Esophagus squamous epithelium (tissue), 5 donors: Measurements from ENCODE around the gene STK35. TPM values are rescaled to one million over a fixed set of nuclear protein-coding genes. Genes with fewer than 3 reads are reported as not detected.

ENCODE experiments used
- DNase-seq: peaks from one replicate; lab custom pipeline; 2025; lab: John Stamatoyannopoulos, UW
- H3K27ac ChIP-seq, 4 donors: fragments of 200-600 bp; sonication (generic); one replicate each; pipeline ENCODE4 v1.5.1; 2016 to 2019; ENCODE audit warnings: mild to moderate bottlenecking in 1 of 4
- H3K27me3 ChIP-seq, 4 donors: fragments of 200-600 bp; sonication (generic); 1 replicate in 3 of 4; 2 replicates in 1 of 4; pipeline versions ENCODE4 v1.5.1 to v1.6.0; 2017 to 2021; ENCODE audit warnings: antibody characterized with exemption in 1 of 4
- H3K36me3 ChIP-seq, 3 donors: fragments of 200-600 bp; sonication (generic); one replicate each; pipeline ENCODE4 v1.5.1; 2016 to 2019
- H3K4me1 ChIP-seq, 3 donors: fragments of 200-600 bp; sonication (generic); one replicate each; pipeline ENCODE4 v1.5.1; 2017 to 2019
- H3K4me3 ChIP-seq, 4 donors: fragments of 200-600 bp; sonication (generic); 1 replicate in 3 of 4; 2 replicates in 1 of 4; pipeline ENCODE4 v1.5.1; 2016 to 2019; ENCODE audit warnings: mild to moderate bottlenecking in 2 of 4, moderate library complexity in 1 of 4
- H3K9me3 ChIP-seq, 3 donors: fragments of 200-600 bp; sonication (generic); one replicate each; pipeline ENCODE4 v1.5.1; 2016 to 2019
- POLR2A ChIP-seq, 4 donors: fragments of 450-650 bp; IDR thresholded peaks; one replicate each; pipeline ENCODE4 v1.6.1; 2017; ENCODE audit warnings: antibody characterized with exemption in 4 of 4, mild to moderate bottlenecking in 4 of 4, moderate library complexity in 3 of 4
- WGBS, 2 donors: methylation state at CpG; one replicate each; pipeline ENCODE4 v1.1.5; 2018; 5-methylcytosine and 5-hydroxymethylcytosine counted together
- intact Hi-C: fragments of 100-400 bp; cut with DNase I; formaldehyde crosslinking; loops from one replicate; pipeline ENCODE4 v1.15.0; 2022
- total RNA-seq, 4 donors: library from RNA; depleted of rRNA; stranded (reverse); fragments of >200 nt; gene quantifications; one replicate each; pipeline ENCODE4 v1.1.0, GENCODE V29; 2016
- TF ChIP-seq, protein P1 (sequence below), 6 experiments: fragments of 450-650 bp in 4 of 6; fragments of 200-600 bp in 2 of 6; sonication (generic) in 2 of 6; IDR thresholded peaks; one replicate each; pipeline ENCODE4 v1.5.1; 2016 to 2019; ENCODE audit warnings: antibody characterized with exemption in 6 of 6, mild to moderate bottlenecking in 4 of 6, moderate library complexity in 4 of 6
- donor health status: DM: yes; HTN: yes; CAD: no.

Gene STK35
- total RNA-seq, 4 donors from 2014 or later, result 20.8 to 31.1 (median 26.1) TPM

- intact Hi-C loops, result no loop called here
- H3K4me1 ChIP-seq, result peaks cover 28 to 70% (median 40%) of the 10 kb centered on the region in 3 donors
- no peak for DNase-seq
- peaks cover 0 to 10% (median 0%) of the 10 kb centered on the region in 3 donors for H3K36me3 ChIP-seq
- H3K27ac ChIP-seq, result peak overlapping the region; percentile 60 to 75 (median 67)
- no peaks in the 10 kb centered on the region for H3K9me3 ChIP-seq
- WGBS, 2 donors, result 34 to 35% methylated on average over 5 to 8 of the region's 9 CpGs
- H3K27me3 ChIP-seq, result no peaks in the 10 kb centered on the region
- H3K4me3 ChIP-seq, result no peak overlapping the region
- TF ChIP-seq, protein P1, sequence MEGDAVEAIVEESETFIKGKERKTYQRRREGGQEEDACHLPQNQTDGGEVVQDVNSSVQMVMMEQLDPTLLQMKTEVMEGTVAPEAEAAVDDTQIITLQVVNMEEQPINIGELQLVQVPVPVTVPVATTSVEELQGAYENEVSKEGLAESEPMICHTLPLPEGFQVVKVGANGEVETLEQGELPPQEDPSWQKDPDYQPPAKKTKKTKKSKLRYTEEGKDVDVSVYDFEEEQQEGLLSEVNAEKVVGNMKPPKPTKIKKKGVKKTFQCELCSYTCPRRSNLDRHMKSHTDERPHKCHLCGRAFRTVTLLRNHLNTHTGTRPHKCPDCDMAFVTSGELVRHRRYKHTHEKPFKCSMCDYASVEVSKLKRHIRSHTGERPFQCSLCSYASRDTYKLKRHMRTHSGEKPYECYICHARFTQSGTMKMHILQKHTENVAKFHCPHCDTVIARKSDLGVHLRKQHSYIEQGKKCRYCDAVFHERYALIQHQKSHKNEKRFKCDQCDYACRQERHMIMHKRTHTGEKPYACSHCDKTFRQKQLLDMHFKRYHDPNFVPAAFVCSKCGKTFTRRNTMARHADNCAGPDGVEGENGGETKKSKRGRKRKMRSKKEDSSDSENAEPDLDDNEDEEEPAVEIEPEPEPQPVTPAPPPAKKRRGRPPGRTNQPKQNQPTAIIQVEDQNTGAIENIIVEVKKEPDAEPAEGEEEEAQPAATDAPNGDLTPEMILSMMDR (IDR thresholded peaks at IDR 0.05), result no peak
- TF ChIP-seq POLR2A (IDR thresholded peaks at IDR 0.05), result no peak
Observed at GRCh38 chr20:2133318-2134183, 31.9 kb downstream of the STK35 start.

DNA sequence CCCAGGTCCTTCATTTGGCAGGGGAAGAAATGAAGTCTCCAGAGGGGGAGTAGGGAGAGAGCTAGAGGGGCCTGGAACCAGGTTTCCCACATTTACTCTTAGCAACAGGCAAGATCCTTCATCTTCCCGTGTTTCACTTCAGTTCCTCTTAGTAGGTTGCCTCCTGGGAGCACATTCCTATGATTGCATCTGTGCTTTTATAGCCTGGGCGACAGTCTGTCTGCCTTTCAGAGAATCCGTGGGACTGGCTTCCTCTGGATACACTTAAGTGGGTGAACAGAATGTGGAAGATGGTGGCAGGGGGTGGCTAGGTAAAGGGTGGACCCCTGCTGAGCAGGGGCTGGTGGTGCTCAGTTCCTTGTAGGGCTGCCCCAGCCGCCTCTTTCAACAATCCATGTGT lies 33.4 kb downstream of the STK35 start:
- no peak overlapping the region for H3K4me3 ChIP-seq
- no peaks in the 10 kb centered on the region for H3K9me3 ChIP-seq
- H3K27ac ChIP-seq, result no peak overlapping the region
- H3K4me1 ChIP-seq, result peaks cover 23 to 75% (median 47%) of the 10 kb centered on the region in 3 donors
- TF ChIP-seq, protein P1 (IDR thresholded peaks at IDR 0.05), result no peak
- TF ChIP-seq POLR2A (IDR thresholded peaks at IDR 0.05), result no peak
- H3K27me3 ChIP-seq, result no peaks in the 10 kb centered on the region
- peaks cover 0 to 10% (median 0%) of the 10 kb centered on the region in 3 donors for H3K36me3 ChIP-seq
- intact Hi-C loops, result no loop called here
- DNase-seq, result no peak
- 85 to 97% methylated on average over 3 to 4 of the region's 4 CpGs for WGBS, 2 donors

GRCh38 chr20:2136275-2136674 lies 34.6 kb downstream of the STK35 start:
- intact Hi-C loops, result no loop called here
- DNase-seq, result no peak
- Histone ChIP-seq H3K9me3 (no peaks in the 10 kb centered on the region), H3K4me1 (peaks cover 22 to 73% (median 44%) of the 10 kb centered on the region in 3 donors), H3K4me3 (no peak overlapping the region), H3K36me3 (peaks cover 0 to 10% (median 0%) of the 10 kb centered on the region in 3 donors), H3K27ac (no peak overlapping the region), H3K27me3 (no peaks in the 10 kb centered on the region)
- TF ChIP-seq, protein P1 (IDR thresholded peaks at IDR 0.05), result no peak
- no peak for TF ChIP-seq POLR2A (IDR thresholded peaks at IDR 0.05)
- WGBS, 2 donors, result 68 to 85% methylated on average over 4 of the region's 4 CpGs

DNA sequence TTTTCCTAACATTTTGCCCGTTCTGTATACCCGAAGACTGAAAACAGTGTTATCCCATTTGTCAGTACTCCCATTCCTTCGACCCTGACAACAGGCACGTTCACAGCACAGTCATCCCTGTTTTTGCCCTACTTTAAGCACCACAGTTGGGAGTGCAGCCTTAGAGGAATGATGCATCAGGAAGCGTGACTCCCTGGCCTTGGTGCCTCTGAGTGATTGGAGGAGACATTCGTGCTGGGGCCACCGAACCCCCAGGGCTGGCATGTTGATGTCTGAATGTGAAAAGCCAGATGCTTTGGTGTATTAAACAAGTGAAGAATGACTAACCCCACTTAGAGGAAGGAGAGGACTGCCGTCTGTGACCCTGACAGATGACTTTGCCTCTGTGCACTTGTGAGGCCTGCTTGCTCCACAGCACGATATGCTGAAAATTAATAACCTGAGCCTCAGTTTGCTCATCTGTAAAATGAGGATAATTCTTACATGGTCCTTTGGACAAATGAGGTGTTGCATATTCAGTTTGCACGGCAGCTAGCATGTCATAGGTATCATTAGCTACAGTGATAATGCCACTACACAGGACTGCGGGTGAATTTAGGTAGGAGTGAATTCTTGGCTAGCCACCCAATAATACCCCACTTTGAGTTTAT lies 36.0 kb downstream of the STK35 start:
- TF ChIP-seq, protein P1 (IDR thresholded peaks at IDR 0.05), result no peak
- no peak for TF ChIP-seq POLR2A (IDR thresholded peaks at IDR 0.05)
- no peak overlapping the region for H3K27ac ChIP-seq
- no peaks in the 10 kb centered on the region for H3K27me3 ChIP-seq
- H3K9me3 ChIP-seq, result no peaks in the 10 kb centered on the region
- no peak for DNase-seq
- peaks cover 16 to 59% (median 33%) of the 10 kb centered on the region in 3 donors for H3K4me1 ChIP-seq
- H3K4me3 ChIP-seq, result no peak overlapping the region
- WGBS, 2 donors, result 78 to 82% methylated on average over 8 to 10 of the region's 11 CpGs
- intact Hi-C loops, result no loop called here
- peaks cover 0 to 10% (median 0%) of the 10 kb centered on the region in 3 donors for H3K36me3 ChIP-seq

GRCh38 chr20:2138396-2138795 lies 36.8 kb downstream of the STK35 start:
- H3K27ac ChIP-seq, result no peak overlapping the region

More at GRCh38 chr20:2138396-2138795, 36.8 kb downstream of the STK35 start:
- DNase-seq, result no peak
- H3K36me3 ChIP-seq, result peaks cover 0 to 11% (median 0%) of the 10 kb centered on the region in 3 donors
- intact Hi-C loops, result no loop called here
- H3K27me3 ChIP-seq, result no peaks in the 10 kb centered on the region
- H3K9me3 ChIP-seq, result no peaks in the 10 kb centered on the region
- no peak for TF ChIP-seq POLR2A (IDR thresholded peaks at IDR 0.05)
- peaks cover 9 to 56% (median 25%) of the 10 kb centered on the region in 3 donors for H3K4me1 ChIP-seq
- 85% methylated on average over 2 of the region's 2 CpGs; no CpG with 5 or more reads in 1 of the 2 donors for WGBS, 2 donors
- H3K4me3 ChIP-seq, result no peak overlapping the region
